Bronchial epithelial cell (primary cell): ENCODE results near the gene RER1. TPM values are rescaled to one million over a fixed set of nuclear protein-coding genes. Genes with fewer than 3 reads are reported as not detected.

Experiments used
- DNase-seq: peaks from one replicate; pipeline ENCODE4 v3.0.0-alpha.2; 2010; ENCODE audit warnings: low read depth
- FAIRE-seq: peaks from 2 replicates; lab custom pipeline; 2011; peaks lifted over from hg19 to GRCh38; lab: Jason Lieb, UNC
- H3K27me3 ChIP-seq: 2 replicates; pipeline ENCODE4 v1.5.1; 2011; ENCODE audit warnings: low read length; ENCODE audit not compliant: control insufficient read depth, insufficient read depth
- H3K36me3 ChIP-seq: 2 replicates; pipeline ENCODE4 v1.5.1; 2011; ENCODE audit warnings: low read length; ENCODE audit not compliant: control insufficient read depth, insufficient read depth
- H3K4me3 ChIP-seq: 2 replicates; pipeline ENCODE4 v1.5.1; 2011; ENCODE audit warnings: mild to moderate bottlenecking, low read depth, low read length, control low read depth
- CTCF ChIP-seq: IDR thresholded peaks from 2 replicates; pipeline ENCODE4 v1.5.1; 2011; ENCODE audit warnings: mild to moderate bottlenecking, moderate library complexity, low read length, control low read depth, inconsistent platforms; ENCODE audit not compliant: insufficient read depth, severe bottlenecking
- total RNA-seq: library from RNA; depleted of rRNA; stranded (reverse); fragments of >200 nt; gene quantifications from 2 replicates; pipeline ENCODE4 v1.2.1, GENCODE V29; 2014

Gene RER1
- total RNA-seq, 1 donor from 2014 or later: 94.8 TPM

- TF ChIP-seq CTCF: no peak
- DNase-seq (no peak), FAIRE-seq (no peak)
- H3K4me3 ChIP-seq: no peak overlapping the region
- H3K36me3 ChIP-seq: no peaks in the 10 kb centered on the region
- H3K27me3 ChIP-seq: no peaks in the 10 kb centered on the region
These were observed 46.8 kb upstream of the RER1 start for GRCh38 chr1:2344744-2345296.

DNA sequence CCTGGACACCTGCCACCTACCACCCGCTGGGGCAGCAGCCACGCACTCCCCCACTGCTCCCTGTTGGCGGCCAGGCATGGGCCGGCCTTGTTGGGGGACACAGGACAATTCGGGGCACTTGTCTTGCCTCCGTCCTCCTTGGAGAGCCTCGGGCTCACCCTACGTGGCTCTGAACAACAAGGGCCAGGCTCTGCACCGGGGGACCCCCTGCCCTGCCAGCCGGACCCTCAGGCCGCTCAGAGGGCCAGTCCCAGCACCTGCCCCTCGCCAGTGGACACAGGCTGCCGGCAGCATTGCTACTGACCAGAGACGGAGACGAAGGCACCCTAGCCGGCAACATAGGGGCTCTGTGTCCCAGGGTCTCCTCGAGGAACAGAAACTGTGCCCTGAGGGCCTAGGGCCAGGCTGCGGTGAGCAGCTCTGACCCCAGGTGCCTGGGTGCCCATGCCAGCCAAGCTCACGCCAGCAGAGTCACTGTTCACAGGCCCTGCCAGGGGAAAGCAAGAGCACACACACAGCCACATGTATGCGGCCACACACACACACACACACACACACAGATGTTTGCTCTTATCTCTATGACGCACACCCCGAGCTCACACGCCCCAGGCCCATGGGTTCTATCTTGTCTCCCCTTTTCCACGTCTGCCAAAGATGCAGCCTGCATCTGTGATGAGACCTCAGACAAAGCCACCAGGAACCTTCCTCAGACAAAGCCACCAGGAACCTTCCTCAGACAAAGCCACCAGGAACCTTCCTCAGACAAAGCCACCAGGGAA lies 46.2 kb upstream of the RER1 start:
- Histone ChIP-seq H3K36me3 (no peaks in the 10 kb centered on the region), H3K4me3 (no peak overlapping the region), H3K27me3 (no peaks in the 10 kb centered on the region)
- FAIRE-seq: peak; percentile 52
- no peak for DNase-seq
- no peak for TF ChIP-seq CTCF

- Histone ChIP-seq H3K27me3 (no peaks in the 10 kb centered on the region), H3K4me3 (no peak overlapping the region), H3K36me3 (no peaks in the 10 kb centered on the region)
- FAIRE-seq: no peak
- no peak for DNase-seq
- no peak for TF ChIP-seq CTCF
These were observed 44.8 kb upstream of the RER1 start for GRCh38 chr1:2346691-2347408.

DNA sequence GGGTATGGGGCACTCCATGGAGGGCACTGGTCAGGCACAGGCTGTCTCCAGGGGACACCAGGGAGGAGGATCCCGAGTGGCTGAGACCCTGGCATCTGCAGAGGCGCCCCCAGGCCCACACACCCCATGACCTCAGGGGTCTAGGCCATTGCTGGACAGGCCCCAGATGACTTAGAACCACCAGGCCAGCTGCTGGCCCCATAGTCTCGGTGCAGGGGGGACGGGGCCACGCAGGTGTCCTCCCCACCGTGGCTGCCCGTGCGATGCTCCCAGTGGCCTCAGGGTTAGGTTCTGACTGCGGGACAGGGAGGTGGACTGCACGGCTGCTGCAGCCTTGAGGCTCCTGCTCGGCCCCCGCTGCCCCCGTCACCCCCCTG lies 44.2 kb upstream of the RER1 start:
- no peak for FAIRE-seq
- H3K4me3 ChIP-seq: no peak overlapping the region
- no peaks in the 10 kb centered on the region for H3K27me3 ChIP-seq
- no peaks in the 10 kb centered on the region for H3K36me3 ChIP-seq
- DNase-seq: no peak
- TF ChIP-seq CTCF: no peak

- H3K36me3 ChIP-seq: no peaks in the 10 kb centered on the region
- DNase-seq (no peak), FAIRE-seq (no peak)
- no peak overlapping the region for H3K4me3 ChIP-seq
- TF ChIP-seq CTCF: no peak
- no peaks in the 10 kb centered on the region for H3K27me3 ChIP-seq
These were observed 43.7 kb upstream of the RER1 start for GRCh38 chr1:2347896-2348295.
